Fibroblast of lung (primary cell): ENCODE results near the gene MEDAG. TPM values are rescaled to one million over a fixed set of nuclear protein-coding genes. Genes with fewer than 3 reads are reported as not detected.
A peak's percentile ranks its signal among the peaks of the same experiment; 100 is the strongest.

ENCODE experiments used
- DNase-seq, 2 donors: peaks; one replicate each; pipeline versions ENCODE4 v3.0.0 to v3.0.0-alpha.2; 2010; ENCODE audit warnings: low read depth in 2 of 2
- H2AFZ ChIP-seq: 2 replicates; pipeline ENCODE4 v1.5.1; 2012; ENCODE audit warnings: low read length, control low read depth, inconsistent platforms
- H3K27ac ChIP-seq: 2 replicates; pipeline ENCODE4 v1.5.1; 2011; ENCODE audit warnings: low read length, control low read depth; ENCODE audit not compliant: insufficient read depth
- H3K27me3 ChIP-seq: 2 replicates; pipeline ENCODE4 v1.5.1; 2011; ENCODE audit warnings: mild to moderate bottlenecking, low read length; ENCODE audit not compliant: control insufficient read depth, insufficient read depth
- H3K36me3 ChIP-seq: 2 replicates; pipeline ENCODE4 v1.5.1; 2011; ENCODE audit warnings: low read length; ENCODE audit not compliant: control insufficient read depth, insufficient read depth
- H3K4me1 ChIP-seq: 2 replicates; pipeline ENCODE4 v1.5.1; 2011; ENCODE audit warnings: low read length; ENCODE audit not compliant: control insufficient read depth, insufficient read depth; ENCODE audit errors: extremely low read depth
- H3K4me2 ChIP-seq: 2 replicates; pipeline ENCODE4 v1.5.1; 2011; ENCODE audit warnings: low read length, control low read depth; ENCODE audit not compliant: insufficient read depth; ENCODE audit errors: extremely low read depth
- H3K4me3 ChIP-seq, 4 experiments: fragments of 200-600 bp in 1 of 4; sonication (generic) in 1 of 4; replicated peaks in 1 of 4; 2 replicates each; pipeline ENCODE4 v1.5.1; 2011 to 2016; ENCODE audit warnings: low read length in 4 of 4, low read depth in 3 of 4, mild to moderate bottlenecking in 3 of 4, control low read depth in 2 of 4, inconsistent platforms in 1 of 4, mixed read lengths in 1 of 4; ENCODE audit not compliant: insufficient read depth in 1 of 4; ENCODE audit errors: control extremely low read depth in 1 of 4
- H3K79me2 ChIP-seq: 2 replicates; pipeline ENCODE4 v1.5.1; 2012; ENCODE audit warnings: mild to moderate bottlenecking, low read length, inconsistent platforms; ENCODE audit not compliant: control insufficient read depth, insufficient read depth
- H3K9ac ChIP-seq: 2 replicates; pipeline ENCODE4 v1.5.1; 2011; ENCODE audit warnings: mild to moderate bottlenecking, low read length, control low read depth; ENCODE audit not compliant: insufficient read depth
- H3K9me3 ChIP-seq: 2 replicates; pipeline ENCODE4 v1.5.1; 2012; ENCODE audit warnings: low read depth, low read length; ENCODE audit not compliant: control insufficient read depth, insufficient read depth
- H4K20me1 ChIP-seq: 2 replicates; pipeline ENCODE4 v1.5.1; 2011; ENCODE audit warnings: low read length; ENCODE audit not compliant: control insufficient read depth, insufficient read depth; ENCODE audit errors: extremely low read depth
- EZH2 ChIP-seq: IDR thresholded peaks from 2 replicates; pipeline ENCODE4 v1.5.1; 2012; ENCODE audit warnings: low read length, control low read depth, mild to moderate bottlenecking; ENCODE audit errors: missing control alignments
- polyA plus RNA-seq, 2 donors: library from polyadenylated mRNA; depleted of rRNA in 1 of 2; stranded (reverse) in 1 of 2; unstranded in 1 of 2; fragments of >200 nt; gene quantifications; 2 replicates each; pipeline ENCODE4 v1.2.1, GENCODE V29; 2011 to 2012; ENCODE audit warnings: missing spikeins in 1 of 2
- total RNA-seq: library from RNA; depleted of rRNA; stranded (reverse); fragments of >200 nt; gene quantifications from 2 replicates; pipeline ENCODE4 v1.2.1, GENCODE V29; 2014
- TF ChIP-seq, protein P1 (sequence below), 2 donors: IDR thresholded peaks in 1 of 2; conservative IDR thresholded peaks in 1 of 2; 1 replicate in 1 of 2; 2 replicates in 1 of 2; pipeline ENCODE4 v1.5.1; 2011 to 2012; ENCODE audit warnings: low read length in 2 of 2, control low read depth in 1 of 2, inconsistent platforms in 1 of 2, low read depth in 1 of 2, mild to moderate bottlenecking in 1 of 2

MEDAG gene
- total and polyA plus RNA-seq, 2 donors (not counting 1 experiment from before 2014, with no cell fraction given) = 11.2 to 99.8 TPM

DNA sequence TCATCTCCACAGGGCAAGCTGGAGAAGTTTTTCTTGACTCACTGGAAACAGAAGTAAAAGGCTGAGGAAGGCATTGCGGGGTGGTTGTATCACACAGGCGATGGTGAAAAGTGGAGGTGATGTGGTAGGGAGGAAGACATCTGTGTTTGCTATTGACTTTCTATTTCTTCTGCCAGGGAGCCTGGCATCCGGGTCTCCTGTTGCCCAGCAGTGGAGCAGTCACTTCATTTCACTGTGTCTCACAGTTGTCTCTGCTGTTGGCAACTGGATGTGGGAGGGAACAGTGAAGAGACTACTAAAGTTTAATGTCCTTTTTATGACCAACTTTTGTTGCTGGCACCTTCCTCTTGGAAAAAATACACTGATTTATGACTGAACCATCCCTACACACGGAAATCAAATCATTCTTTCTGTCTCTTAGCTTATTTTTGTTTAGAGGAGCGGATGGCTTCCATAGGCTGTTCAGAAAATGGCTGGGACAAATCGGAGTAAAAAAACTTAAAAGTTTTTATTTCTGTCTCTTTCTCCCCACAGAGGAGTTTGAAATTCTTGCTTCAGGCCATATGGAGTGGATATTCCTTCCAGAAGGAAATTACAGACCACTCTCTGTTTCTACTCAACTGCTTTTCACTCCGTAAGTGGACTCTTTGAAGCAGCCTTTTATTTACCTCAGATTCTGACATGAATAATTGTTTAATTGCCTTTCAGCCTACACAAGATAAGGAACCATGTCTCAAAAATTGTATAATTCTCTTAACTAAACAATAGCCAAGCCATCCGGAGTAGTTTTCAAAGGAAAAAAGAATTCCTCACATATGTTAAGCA is 23.8 kb upstream of the MEDAG start:
- TF ChIP-seq, protein P1, sequence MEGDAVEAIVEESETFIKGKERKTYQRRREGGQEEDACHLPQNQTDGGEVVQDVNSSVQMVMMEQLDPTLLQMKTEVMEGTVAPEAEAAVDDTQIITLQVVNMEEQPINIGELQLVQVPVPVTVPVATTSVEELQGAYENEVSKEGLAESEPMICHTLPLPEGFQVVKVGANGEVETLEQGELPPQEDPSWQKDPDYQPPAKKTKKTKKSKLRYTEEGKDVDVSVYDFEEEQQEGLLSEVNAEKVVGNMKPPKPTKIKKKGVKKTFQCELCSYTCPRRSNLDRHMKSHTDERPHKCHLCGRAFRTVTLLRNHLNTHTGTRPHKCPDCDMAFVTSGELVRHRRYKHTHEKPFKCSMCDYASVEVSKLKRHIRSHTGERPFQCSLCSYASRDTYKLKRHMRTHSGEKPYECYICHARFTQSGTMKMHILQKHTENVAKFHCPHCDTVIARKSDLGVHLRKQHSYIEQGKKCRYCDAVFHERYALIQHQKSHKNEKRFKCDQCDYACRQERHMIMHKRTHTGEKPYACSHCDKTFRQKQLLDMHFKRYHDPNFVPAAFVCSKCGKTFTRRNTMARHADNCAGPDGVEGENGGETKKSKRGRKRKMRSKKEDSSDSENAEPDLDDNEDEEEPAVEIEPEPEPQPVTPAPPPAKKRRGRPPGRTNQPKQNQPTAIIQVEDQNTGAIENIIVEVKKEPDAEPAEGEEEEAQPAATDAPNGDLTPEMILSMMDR (conservative IDR thresholded peaks at IDR 0.05 in 1 of 2, IDR thresholded peaks at IDR 0.05 in 1 of 2; ENCODE audit: low read depth in 1 of 2, low read length in 2 of 2) = no peak
- no peak for TF ChIP-seq EZH2
- Histone ChIP-seq H3K79me2 (no peaks in the 10 kb centered on the region), H3K4me3 (no peak overlapping the region), H4K20me1 (no peaks in the 10 kb centered on the region), H3K4me1 (peaks cover 29% of the 10 kb centered on the region), H3K27ac (peak overlapping the region; percentile 92), H3K27me3 (no peaks in the 10 kb centered on the region), H2AFZ (peak overlapping the region; percentile 8), H3K36me3 (no peaks in the 10 kb centered on the region), H3K9ac (no peak overlapping the region), H3K4me2 (no peak overlapping the region), H3K9me3 (no peaks in the 10 kb centered on the region)
- no peak for DNase-seq

DNA sequence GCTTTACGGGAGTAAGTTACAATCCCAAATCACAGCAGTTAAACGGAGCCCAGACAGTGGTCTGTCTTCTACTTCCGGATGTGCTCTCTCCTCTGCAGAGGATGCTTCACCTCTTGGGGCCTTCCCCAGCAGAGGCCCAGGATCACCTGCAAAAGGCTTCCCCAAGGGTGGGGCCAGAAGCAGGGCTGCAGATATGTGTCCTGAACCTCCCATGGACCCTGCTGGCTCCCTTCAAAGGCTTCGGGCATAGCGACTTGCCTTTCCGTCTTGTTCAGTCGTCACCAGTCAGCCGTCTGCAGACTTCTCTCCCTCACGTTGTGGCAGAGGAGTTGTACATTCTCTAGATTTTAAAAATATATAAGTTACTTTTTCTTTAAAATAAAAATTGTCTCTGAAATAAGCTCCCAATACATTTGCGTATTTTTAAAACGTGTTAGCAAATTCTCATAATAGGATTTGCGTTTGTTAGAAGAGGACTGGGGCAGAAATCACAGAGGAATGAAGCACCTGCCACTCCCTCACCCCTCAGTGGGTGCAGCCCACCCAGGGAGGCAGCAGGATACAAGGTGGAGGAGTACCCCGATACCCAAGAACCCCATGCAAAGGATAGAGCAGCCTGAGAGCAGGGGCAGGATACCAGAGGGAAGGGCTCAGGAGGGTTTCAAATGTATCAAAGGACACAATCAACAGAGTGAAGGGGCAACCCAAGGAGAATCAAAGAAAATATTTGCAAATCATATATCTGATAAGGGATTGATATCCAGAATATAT is 22.9 kb upstream of the MEDAG start:
- Histone ChIP-seq H3K27ac (no peak overlapping the region), H2AFZ (no peak overlapping the region)

DNA sequence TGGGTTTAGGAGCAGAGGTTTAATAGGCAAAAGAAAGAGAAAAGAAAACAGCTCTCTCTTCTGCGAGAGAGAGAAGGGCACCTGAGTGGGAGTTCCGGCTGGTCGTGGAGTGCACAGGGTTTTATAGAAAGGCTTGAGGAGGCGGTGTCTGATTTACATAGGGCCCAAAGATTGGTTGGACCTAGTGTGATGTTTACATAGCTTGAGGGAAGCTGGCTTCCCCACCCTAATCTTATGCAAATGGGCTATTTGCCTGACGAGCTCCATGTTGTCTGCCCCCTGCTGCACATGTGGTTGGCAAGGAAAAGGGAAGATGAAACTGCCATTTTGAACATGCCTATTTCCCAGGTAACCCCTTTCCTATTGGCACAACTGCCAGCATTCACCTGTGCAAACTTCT is 21.5 kb upstream of the MEDAG start:
- H3K27me3 ChIP-seq = no peaks in the 10 kb centered on the region
- H3K4me1 ChIP-seq = peaks cover 22% of the 10 kb centered on the region
- H3K36me3 ChIP-seq = no peaks in the 10 kb centered on the region
- no peak overlapping the region for H3K27ac ChIP-seq
- H3K79me2 ChIP-seq = no peaks in the 10 kb centered on the region
- no peak overlapping the region for H3K9ac ChIP-seq
- no peak overlapping the region for H2AFZ ChIP-seq
- no peak for DNase-seq
- H3K4me2 ChIP-seq = no peak overlapping the region
- no peaks in the 10 kb centered on the region for H4K20me1 ChIP-seq
- H3K9me3 ChIP-seq = no peaks in the 10 kb centered on the region
- no peak overlapping the region for H3K4me3 ChIP-seq
- no peak for TF ChIP-seq EZH2
- TF ChIP-seq, protein P1 (conservative IDR thresholded peaks at IDR 0.05 in 1 of 2, IDR thresholded peaks at IDR 0.05 in 1 of 2; ENCODE audit: low read depth in 1 of 2, low read length in 2 of 2) = no peak

More for the DNA sequence above, 22.9 kb upstream of the MEDAG start:
- Histone ChIP-seq H4K20me1 (no peaks in the 10 kb centered on the region), H3K27me3 (no peaks in the 10 kb centered on the region), H3K9ac (no peak overlapping the region), H3K4me2 (no peak overlapping the region), H3K36me3 (no peaks in the 10 kb centered on the region), H3K4me1 (peaks cover 25% of the 10 kb centered on the region), H3K9me3 (no peaks in the 10 kb centered on the region), H3K79me2 (no peaks in the 10 kb centered on the region), H3K4me3 (no peak overlapping the region)
- no peak for DNase-seq
- TF ChIP-seq, protein P1 (conservative IDR thresholded peaks at IDR 0.05 in 1 of 2, IDR thresholded peaks at IDR 0.05 in 1 of 2; ENCODE audit: low read depth in 1 of 2, low read length in 2 of 2) = no peak
- TF ChIP-seq EZH2 = no peak
